M059J (cell line): ENCODE data around the gene ZNF853. TPM values are rescaled to one million over a fixed set of nuclear protein-coding genes. Genes with fewer than 3 reads are reported as not detected.

Source experiments
- DNase-seq: peaks from one replicate; pipeline ENCODE4 v3.0.0-alpha.2; 2012; ENCODE audit warnings: low read depth
- total RNA-seq: library from RNA; depleted of rRNA; stranded (reverse); fragments of >200 nt; shearing (Covaris generic); gene quantifications from 2 replicates; pipeline ENCODE4 v1.2.3, GENCODE V29; 2014

ZNF853 gene
- total RNA-seq, 1 experiment from 2014 or later = 0.94 TPM

GRCh38 chr7:6606866-6607583, 8.4 kb upstream of the ZNF853 start:
- no peak for DNase-seq

GRCh38 chr7:6607651-6608051, 7.8 kb upstream of the ZNF853 start:
- DNase-seq = no peak

GRCh38 chr7:6608081-6608480, 7.3 kb upstream of the ZNF853 start:
- DNase-seq = no peak

GRCh38 chr7:6608794-6609193, 6.6 kb upstream of the ZNF853 start:
- DNase-seq = no peak

- peak; percentile 20 for DNase-seq
Observed at GRCh38 chr7:6612819-6613218, 2.6 kb upstream of the ZNF853 start.

- DNase-seq = peak; percentile 20
Observed at GRCh38 chr7:6613706-6614105, 1.7 kb upstream of the ZNF853 start.

- peak; percentile 8 for DNase-seq
Observed at GRCh38 chr7:6615723-6616555, 529 bp downstream of the ZNF853 start.

GRCh38 chr7:6616854-6617643, 1.6 kb downstream of the ZNF853 start:
- no peak for DNase-seq

GRCh38 chr7:6618621-6619020, 3.2 kb downstream of the ZNF853 start:
- DNase-seq = peak; percentile 42

GRCh38 chr7:6619961-6620360, 4.6 kb downstream of the ZNF853 start:
- DNase-seq = no peak

GRCh38 chr7:6621195-6622133, 6.1 kb downstream of the ZNF853 start:
- no peak for DNase-seq

GRCh38 chr7:6622134-6622710, 6.8 kb downstream of the ZNF853 start:
- DNase-seq = no peak

- no peak for DNase-seq
Observed at GRCh38 chr7:6623589-6624245, 8.3 kb downstream of the ZNF853 start.

- DNase-seq = no peak
Observed at GRCh38 chr7:6624246-6624611, 8.8 kb downstream of the ZNF853 start.

GRCh38 chr7:6628045-6628444, 12.6 kb downstream of the ZNF853 start:
- no peak for DNase-seq

- DNase-seq = no peak
Observed at GRCh38 chr7:6630007-6630849, 14.8 kb downstream of the ZNF853 start.

GRCh38 chr7:6631605-6632004, 16.2 kb downstream of the ZNF853 start:
- DNase-seq = peak; percentile 28

- DNase-seq = no peak
Observed at GRCh38 chr7:6634021-6634420, 18.6 kb downstream of the ZNF853 start.

- peak; percentile 40 for DNase-seq
Observed at GRCh38 chr7:6634971-6635370, 19.6 kb downstream of the ZNF853 start.
